Tibial nerve (tissue), 4 donors: ENCODE data around the gene TMEM266.

Experiments
- CTCF ChIP-seq, 5 experiments: fragments of 200-600 bp in 3 of 5; fragments of 450-650 bp in 2 of 5; sonication (generic) in 3 of 5; IDR thresholded peaks; one replicate each; pipeline ENCODE4 v1.5.1; 2016 to 2019; ENCODE audit warnings: antibody characterized with exemption in 5 of 5, mild to moderate bottlenecking in 3 of 5, moderate library complexity in 2 of 5
- EP300 ChIP-seq, 2 donors: sonication (generic); formaldehyde crosslinking; IDR thresholded peaks; one replicate each; pipeline ENCODE4 v1.6.1; 2017; ENCODE audit warnings: antibody characterized with exemption in 2 of 2, mild to moderate bottlenecking in 1 of 2
- POLR2A ChIP-seq, 2 donors: fragments of 450-650 bp; IDR thresholded peaks; one replicate each; pipeline ENCODE4 v1.6.1; 2017; ENCODE audit warnings: antibody characterized with exemption in 2 of 2, mild to moderate bottlenecking in 2 of 2, moderate library complexity in 2 of 2

- no peak for TF ChIP-seq CTCF (IDR thresholded peaks at IDR 0.05)
- no peak for TF ChIP-seq POLR2A (IDR thresholded peaks at IDR 0.05)
- no peak for TF ChIP-seq EP300 (IDR thresholded peaks at IDR 0.05)
These were observed 162.4 kb downstream of the TMEM266 start for GRCh38 chr15:76222159-76222558.
